K562 (cell line): ENCODE results near the gene CDH16. TPM values are rescaled to one million over a fixed set of nuclear protein-coding genes. Genes with fewer than 3 reads are reported as not detected.
A peak's percentile ranks its signal among the peaks of the same experiment; 100 is the strongest.

Source experiments
- CCAR2 ChIP-seq: fragments of 200-400 bp; formaldehyde crosslinking; IDR thresholded peaks from 2 replicates; pipeline ENCODE4 v1.6.1; 2017; ENCODE audit warnings: mild to moderate bottlenecking, low read depth, low read length
- CHCHD3 ChIP-seq: fragments of 250-450 bp; sonication (Bioruptor Pico); IDR thresholded peaks from 2 replicates; pipeline ENCODE4 v2.1.2; 2022; ENCODE audit warnings: mild to moderate bottlenecking
- CREB3L1 ChIP-seq: fragments of 450-650 bp; IDR thresholded peaks from 2 replicates; pipeline ENCODE4 v1.6.1; 2014; ENCODE audit warnings: low read depth, mild to moderate bottlenecking, moderate library complexity, borderline replicate concordance
- EHMT2 ChIP-seq: fragments of 450-650 bp; IDR thresholded peaks from 2 replicates; pipeline ENCODE4 v1.6.1; 2018; ENCODE audit warnings: antibody characterized with exemption
- ETS2 ChIP-seq: IDR thresholded peaks from 2 replicates; pipeline ENCODE4 v1.6.1; 2016; ENCODE audit warnings: borderline replicate concordance, missing genetic modification characterization, mild to moderate bottlenecking, moderate library complexity, missing compliant biosample characterization; ENCODE audit not compliant: poor library complexity, severe bottlenecking
- FOXJ2 ChIP-seq: fragments of 200-800 bp; sonication (Bioruptor generic); IDR thresholded peaks from 2 replicates; pipeline ENCODE4 v1.6.1; 2016; ENCODE audit warnings: missing genetic modification characterization, missing compliant biosample characterization
- HEY1 ChIP-seq: fragments of 250-450 bp; sonication (Bioruptor Pico); IDR thresholded peaks from 2 replicates; pipeline ENCODE4 v1.5.0; 2020; ENCODE audit warnings: mild to moderate bottlenecking, moderate library complexity, borderline replicate concordance
- NFIC ChIP-seq: fragments of 450-650 bp; IDR thresholded peaks from 2 replicates; pipeline ENCODE4 v1.6.1; 2017; ENCODE audit warnings: mild to moderate bottlenecking, inconsistent platforms
- NONO ChIP-seq, 2 experiments: fragments of 200-400 bp in 1 of 2; fragments of 450-650 bp in 1 of 2; formaldehyde crosslinking in 1 of 2; IDR thresholded peaks; 2 replicates each; pipeline ENCODE4 v1.6.1; 2017; ENCODE audit warnings: low read depth in 2 of 2, mild to moderate bottlenecking in 2 of 2, moderate library complexity in 2 of 2, low read length in 1 of 2
- OTX1 ChIP-seq: fragments of 450-650 bp; formaldehyde crosslinking; IDR thresholded peaks from 2 replicates; pipeline ENCODE4 v1.4.0; 2022; ENCODE audit warnings: mild to moderate bottlenecking
- SAFB2 ChIP-seq: fragments of 200-400 bp; formaldehyde crosslinking; IDR thresholded peaks from 2 replicates; pipeline ENCODE4 v1.6.1; 2018; ENCODE audit warnings: borderline replicate concordance, low read length, low read depth, moderate library complexity; ENCODE audit not compliant: severe bottlenecking
- SREBF2 ChIP-seq: sonication (generic); formaldehyde crosslinking; IDR thresholded peaks from 2 replicates; pipeline ENCODE4 v1.4.0; 2020; ENCODE audit warnings: mild to moderate bottlenecking, missing genetic modification reagents
- TAL1 ChIP-seq: fragments of 450-650 bp; IDR thresholded peaks from 2 replicates; pipeline ENCODE4 v1.6.1; 2016; ENCODE audit warnings: mild to moderate bottlenecking
- TGIF2 ChIP-seq: sonication (generic); formaldehyde crosslinking; IDR thresholded peaks from 2 replicates; pipeline ENCODE4 v1.8.1; 2022; ENCODE audit warnings: mild to moderate bottlenecking, missing genetic modification reagents, moderate library complexity
- TRIM25 ChIP-seq: fragments of 450-650 bp; IDR thresholded peaks from 2 replicates; pipeline ENCODE4 v1.7.0; 2016; ENCODE audit warnings: borderline replicate concordance
- ZFPM2 ChIP-seq: fragments of 250-450 bp; sonication (Bioruptor Pico); IDR thresholded peaks from 2 replicates; pipeline ENCODE4 v1.5.1; 2022; ENCODE audit warnings: mild to moderate bottlenecking
- ZKSCAN1 ChIP-seq: fragments of 150-350 bp; IDR thresholded peaks from 2 replicates; pipeline ENCODE4 v1.6.1; 2016; ENCODE audit warnings: low read depth, low read length
- ZKSCAN3 ChIP-seq: fragments of 250-450 bp; sonication (Bioruptor Pico); IDR thresholded peaks from 2 replicates; pipeline ENCODE4 v1.4.0; 2020
- ZNF639 ChIP-seq, 2 experiments: fragments of 200-800 bp in 1 of 2; sonication (Bioruptor generic) in 1 of 2; sonication (generic) in 1 of 2; formaldehyde crosslinking in 1 of 2; IDR thresholded peaks in 1 of 2; conservative IDR thresholded peaks in 1 of 2; 2 replicates each; pipeline versions ENCODE4 v1.5.0 to v1.6.1; 2016 to 2020; ENCODE audit warnings: missing compliant biosample characterization in 1 of 2, missing genetic modification characterization in 1 of 2, missing genetic modification reagents in 1 of 2
- polyA plus RNA-seq, 8 experiments: library from polyadenylated mRNA; depleted of rRNA in 4 of 8; stranded (reverse) in 5 of 8; unstranded in 3 of 8; fragments of >200 nt; fragmentation: Nextera tagmentation in 2 of 8; fragmentation: Illumina TruSeq in 1 of 8; extraction: Ambion mirVana in 2 of 8; extraction: Trizol in 1 of 8; gene quantifications; 2 replicates each; pipeline versions ENCODE4 v1.2.1 to v1.2.3, GENCODE V29; 2011 to 2014; ENCODE audit warnings: inconsistent platforms in 1 of 8, missing spikeins in 1 of 8
- total RNA-seq, 7 experiments: library from RNA; depleted of rRNA in 6 of 7; stranded (reverse); fragments of >200 nt in 6 of 7; fragmentation: Illumina TruSeq in 2 of 7; extraction: Trizol in 2 of 7; gene quantifications; 2 replicates each; pipeline versions ENCODE4 v1.2.1 to v1.2.3, GENCODE V29; 2011 to 2021; ENCODE audit warnings: low replicate concordance in 1 of 7
- TF ChIP-seq, protein P1 (sequence below): fragments of 450-650 bp; formaldehyde crosslinking; IDR thresholded peaks from 2 replicates; pipeline ENCODE4 v1.4.0; 2022; ENCODE audit warnings: missing genetic modification characterization

CDH16 gene
- total and polyA plus RNA-seq, 9 of the 15 experiments (the other 6 are each of a cell fraction or from before 2014, with no cell fraction given) = not detected

- peak; percentile 68; the same call in 1 of the 2 replicates for TF ChIP-seq CREB3L1
- no peak for TF ChIP-seq FOXJ2 (tag)
- TF ChIP-seq, protein P1, sequence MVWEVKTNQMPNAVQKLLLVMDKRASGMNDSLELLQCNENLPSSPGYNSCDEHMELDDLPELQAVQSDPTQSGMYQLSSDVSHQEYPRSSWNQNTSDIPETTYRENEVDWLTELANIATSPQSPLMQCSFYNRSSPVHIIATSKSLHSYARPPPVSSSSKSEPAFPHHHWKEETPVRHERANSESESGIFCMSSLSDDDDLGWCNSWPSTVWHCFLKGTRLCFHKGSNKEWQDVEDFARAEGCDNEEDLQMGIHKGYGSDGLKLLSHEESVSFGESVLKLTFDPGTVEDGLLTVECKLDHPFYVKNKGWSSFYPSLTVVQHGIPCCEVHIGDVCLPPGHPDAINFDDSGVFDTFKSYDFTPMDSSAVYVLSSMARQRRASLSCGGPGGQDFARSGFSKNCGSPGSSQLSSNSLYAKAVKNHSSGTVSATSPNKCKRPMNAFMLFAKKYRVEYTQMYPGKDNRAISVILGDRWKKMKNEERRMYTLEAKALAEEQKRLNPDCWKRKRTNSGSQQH (CRISPR knock-in tag) = no peak
- no peak for TF ChIP-seq TGIF2
- TF ChIP-seq ZKSCAN3 (CRISPR knock-in tag) = no peak
- TF ChIP-seq ZKSCAN1 = no peak
- TF ChIP-seq SREBF2 (CRISPR knock-in tag) = no peak
- TF ChIP-seq EHMT2 = no peak
- no peak for TF ChIP-seq CHCHD3 (CRISPR knock-in tag)
- no peak for TF ChIP-seq ZNF639 (CRISPR knock-in tag; conservative IDR thresholded peaks at IDR 0.05 in 1 of 2, IDR thresholded peaks at IDR 0.05 in 1 of 2)
- TF ChIP-seq ETS2 = no peak
- no peak for TF ChIP-seq TRIM25
- no peak for TF ChIP-seq TAL1
- no peak for TF ChIP-seq CCAR2
- TF ChIP-seq SAFB2 = no peak
- TF ChIP-seq NFIC = no peak
- TF ChIP-seq NONO (IDR thresholded peaks at IDR 0.05; ENCODE audit: low read depth in 2 of 2, low read length in 1 of 2) = peak in 1 of 2 experiments; percentile 75; a peak in 1 of 4 replicates
- no peak for TF ChIP-seq HEY1 (CRISPR knock-in tag)
- TF ChIP-seq OTX1 = no peak
- TF ChIP-seq ZFPM2 (CRISPR knock-in tag) = no peak
Observed at GRCh38 chr16:66872943-66873684, 45.6 kb downstream of the CDH16 start (continued).
